SU-DHL-6 (cell line): ENCODE data around the gene CALML4.

Experiments
- H2AFZ ChIP-seq: fragments of 200-600 bp; sonication (generic); 2 replicates; pipeline ENCODE4 v1.6.1; 2014; ENCODE audit warnings: low read depth, mild to moderate bottlenecking, moderate library complexity, mixed read lengths, antibody characterized with exemption, low read length; ENCODE audit not compliant: severe bottlenecking
- H3F3A ChIP-seq: fragments of 200-600 bp; shearing (Covaris generic); 2 replicates; pipeline ENCODE4 v1.6.0; 2016; ENCODE audit warnings: antibody characterized with exemption, mild to moderate bottlenecking; ENCODE audit not compliant: insufficient read depth
- H3K27ac ChIP-seq: fragments of 200-600 bp; sonication (generic); 2 replicates; pipeline ENCODE4 v1.5.1; 2016; ENCODE audit warnings: low read depth, mild to moderate bottlenecking, low read length, moderate library complexity, mixed read lengths
- H3K27me3 ChIP-seq: fragments of 200-600 bp; sonication (generic), shearing (Covaris generic); 2 replicates; pipeline ENCODE4 v1.6.0; 2014; ENCODE audit warnings: mild to moderate bottlenecking, low read length
- H3K36me3 ChIP-seq: fragments of 200-600 bp; sonication (generic); 2 replicates; pipeline ENCODE4 v1.6.1; 2014; ENCODE audit warnings: mild to moderate bottlenecking, low read length, mixed read lengths
- H3K4me2 ChIP-seq: fragments of 300-600, 200-600 bp; shearing (Covaris generic), sonication (generic); 2 replicates; pipeline ENCODE4 v1.6.0; 2014; ENCODE audit warnings: low read length, low read depth, mild to moderate bottlenecking; ENCODE audit not compliant: poor library complexity, severe bottlenecking
- H3K4me3 ChIP-seq: fragments of 200-600 bp; sonication (generic); 2 replicates; pipeline ENCODE4 v1.5.1; 2014; ENCODE audit warnings: antibody characterized with exemption, low read length, mild to moderate bottlenecking, mixed read lengths; ENCODE audit not compliant: insufficient read depth, poor library complexity, severe bottlenecking
- H3K79me2 ChIP-seq: fragments of 200-600 bp; sonication (generic); 2 replicates; pipeline ENCODE4 v1.6.1; 2014; ENCODE audit warnings: mild to moderate bottlenecking, low read length, moderate library complexity; ENCODE audit not compliant: insufficient read depth
- H3K9ac ChIP-seq: fragments of 200-600 bp; sonication (generic); 2 replicates; pipeline ENCODE4 v1.7.0; 2014; ENCODE audit warnings: mild to moderate bottlenecking, low read length
- H3K9me2 ChIP-seq: fragments of 200-600 bp; sonication (generic); replicated peaks from 2 replicates; pipeline ENCODE4 v1.6.1; 2014; ENCODE audit warnings: low read length; ENCODE audit not compliant: insufficient read depth
- H3K9me3 ChIP-seq: fragments of 200-600 bp; sonication (generic); 2 replicates; pipeline ENCODE4 v1.6.1; 2014; ENCODE audit warnings: low read length, mixed read lengths; ENCODE audit not compliant: insufficient read depth
- H4K20me1 ChIP-seq: fragments of 200-600 bp; sonication (generic); 2 replicates; pipeline ENCODE4 v1.6.1; 2014; ENCODE audit warnings: low read depth, mild to moderate bottlenecking, antibody characterized with exemption, low read length, moderate library complexity, mixed read lengths
- CTCF ChIP-seq: fragments of 200-600 bp; sonication (generic); IDR thresholded peaks from one replicate; pipeline ENCODE4 v1.5.1; 2017; ENCODE audit warnings: antibody characterized with exemption, mild to moderate bottlenecking, low read length, moderate library complexity; ENCODE audit not compliant: insufficient read depth, poor library complexity, severe bottlenecking
- EZH2phosphoT487 ChIP-seq: fragments of 200-600 bp; sonication (generic), shearing (Covaris generic); conservative IDR thresholded peaks from 2 replicates; pipeline ENCODE4 v1.6.1; 2018; ENCODE audit warnings: mild to moderate bottlenecking, antibody characterized with exemption, low read length, moderate library complexity, mixed read lengths

CALML4 gene

DNA sequence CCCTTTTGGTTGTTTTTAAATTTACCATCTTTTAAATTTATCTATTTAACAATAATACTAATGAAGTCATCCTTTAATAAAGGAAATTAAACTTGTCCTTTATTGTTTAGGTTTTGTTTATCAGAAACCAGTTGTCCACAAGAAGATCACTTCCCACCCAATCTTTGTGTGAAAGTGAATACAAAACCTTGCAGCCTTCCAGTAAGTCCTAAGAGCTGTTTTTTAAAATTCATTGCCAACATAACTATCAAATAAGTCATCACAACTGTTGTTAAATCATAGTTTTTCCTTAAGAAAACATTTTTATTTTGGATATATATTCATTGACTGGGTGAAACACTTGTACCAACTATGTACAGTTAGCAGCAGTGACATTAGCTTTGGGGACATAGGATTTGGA is 59.4 kb downstream of the CALML4 start:
- peaks cover 4% of the 10 kb centered on the region; the same call in 1 of the 2 replicates for H3F3A ChIP-seq
- peaks cover 45% of the 10 kb centered on the region for H3K36me3 ChIP-seq
- no peak overlapping the region for H3K4me2 ChIP-seq
- no peak overlapping the region for H3K9ac ChIP-seq
- H3K9me2 ChIP-seq, result no peaks in the 10 kb centered on the region
- TF ChIP-seq CTCF (no peak), EZH2phosphoT487 (no peak)
- peaks cover 15% of the 10 kb centered on the region; the same call in 1 of the 2 replicates for H3K79me2 ChIP-seq
- H3K27me3 ChIP-seq, result no peaks in the 10 kb centered on the region
- H2AFZ ChIP-seq, result no peak overlapping the region
- no peak overlapping the region for H3K4me3 ChIP-seq
- H3K27ac ChIP-seq, result no peak overlapping the region
- no peaks in the 10 kb centered on the region for H3K9me3 ChIP-seq
- H4K20me1 ChIP-seq, result 0 out of 2 replicates have a peak, but pooled peaks cover 4% of the 10 kb centered on the region

GRCh38 chr15:68143785-68144184 is 61.3 kb downstream of the CALML4 start:
- Histone ChIP-seq H3F3A (no peaks in the 10 kb centered on the region), H3K27ac (no peak overlapping the region), H3K79me2 (peaks cover 25% of the 10 kb centered on the region; the same call in 1 of the 2 replicates), H3K4me2 (no peak overlapping the region), H3K36me3 (peaks cover 40% of the 10 kb centered on the region), H3K9me2 (no peaks in the 10 kb centered on the region), H2AFZ (no peak overlapping the region), H3K4me3 (no peak overlapping the region), H3K9me3 (no peaks in the 10 kb centered on the region), H4K20me1 (peaks cover 4% of the 10 kb centered on the region; the same call in 1 of the 2 replicates), H3K9ac (no peak overlapping the region), H3K27me3 (no peaks in the 10 kb centered on the region)
- TF ChIP-seq CTCF (no peak), EZH2phosphoT487 (no peak)

DNA sequence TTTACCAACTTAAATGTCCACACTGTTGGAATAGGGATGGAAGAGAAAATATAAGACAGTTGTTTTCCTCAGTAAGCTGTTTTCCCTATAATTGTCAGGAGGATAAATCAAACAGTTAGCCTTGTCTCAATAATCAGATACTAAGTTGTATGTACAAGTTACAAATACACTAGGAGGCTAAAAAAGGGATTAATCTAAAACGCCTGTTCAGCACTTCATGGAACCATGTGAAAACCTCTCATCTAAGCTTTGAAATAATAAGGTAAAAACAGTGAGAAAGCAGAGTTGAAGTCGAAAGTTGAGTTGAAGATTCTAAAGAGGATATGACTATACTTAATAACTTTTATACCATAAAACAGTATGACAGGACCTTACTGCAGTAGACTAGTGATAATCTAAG is 62.0 kb downstream of the CALML4 start:
- Histone ChIP-seq H2AFZ (no peak overlapping the region), H3K4me3 (no peak overlapping the region), H3K27ac (no peak overlapping the region), H3K9ac (no peak overlapping the region), H3K9me3 (no peaks in the 10 kb centered on the region), H3K27me3 (no peaks in the 10 kb centered on the region), H3F3A (no peaks in the 10 kb centered on the region), H4K20me1 (peaks cover 4% of the 10 kb centered on the region; the same call in 1 of the 2 replicates), H3K79me2 (peaks cover 28% of the 10 kb centered on the region; the same call in 1 of the 2 replicates), H3K36me3 (peaks cover 42% of the 10 kb centered on the region), H3K4me2 (no peak overlapping the region), H3K9me2 (no peaks in the 10 kb centered on the region)
- no peak for TF ChIP-seq CTCF
- no peak for TF ChIP-seq EZH2phosphoT487
